ENCODE measurements around the gene NIM1K. TPM values are rescaled to one million over a fixed set of nuclear protein-coding genes. Genes with fewer than 3 reads are reported as not detected.
"Not testable (repeated sequence)": the region's sequence is repeated elsewhere in the genome, so short reads cannot be mapped to it uniquely, and the experiment has no call there.

NIM1K gene
- total and polyA plus RNA-seq, 10 donors, result 0.13 to 1.1 (median 0.39) TPM; not detected in 1

DNA sequence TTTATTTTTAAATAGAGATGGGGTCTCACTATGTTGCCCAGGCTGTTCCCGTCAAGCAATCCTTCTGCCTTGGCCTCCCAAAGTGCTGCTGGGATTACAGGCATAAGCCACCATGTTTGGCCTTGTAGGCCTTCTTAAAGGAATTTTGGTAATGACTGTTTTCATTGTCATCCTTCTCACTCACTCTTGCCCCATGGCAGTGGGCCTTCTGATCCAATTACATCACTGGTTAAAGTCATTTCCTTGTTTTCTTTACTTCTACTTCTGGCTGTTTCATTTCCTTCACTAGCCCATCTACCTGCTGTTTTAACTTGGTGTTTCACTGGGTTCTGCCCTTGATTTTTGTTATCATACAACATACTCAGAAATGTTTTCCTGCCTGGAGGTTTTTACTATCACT is 20.1 kb upstream of the NIM1K start:
- TF ChIP-seq POLR2A (IDR thresholded peaks at IDR 0.05), result no peak
- no peak overlapping the region for H3K27ac ChIP-seq
- no peaks in the 10 kb centered on the region for H3K4me1 ChIP-seq
- H3K27me3 ChIP-seq (replicated peaks in 1 of 7), result no peaks in the 10 kb centered on the region
- intact Hi-C loops (cut with DNase I; ENCODE audit: low total_unique reads), result no loop called here
- no peaks in the 10 kb centered on the region for H3K9me3 ChIP-seq
- no peak overlapping the region for H3K4me3 ChIP-seq
- WGBS, 5 donors, result 92 to 100% (median 100%) methylated on average over 1 of the region's 1 CpG
- H3K36me3 ChIP-seq, result peaks cover 0 to 94% (median 25%) of the 10 kb centered on the region in 6 donors
- no peak for DNase-seq

GRCh38 chr5:43172779-43173178 is 19.2 kb upstream of the NIM1K start:
- Histone ChIP-seq H3K27ac (no peak overlapping the region), H3K4me1 (no peaks in the 10 kb centered on the region), H3K27me3 (replicated peaks in 1 of 7) (no peaks in the 10 kb centered on the region), H3K9me3 (no peaks in the 10 kb centered on the region), H3K4me3 (no peak overlapping the region), H3K36me3 (peaks cover 0 to 93% (median 21%) of the 10 kb centered on the region in 6 donors)
- intact Hi-C loops (cut with DNase I; ENCODE audit: low total_unique reads), result no loop called here
- TF ChIP-seq POLR2A (IDR thresholded peaks at IDR 0.05), result no peak
- TF ChIP-seq CTCF (IDR thresholded peaks at IDR 0.05 in 8 of 11, conservative IDR thresholded peaks at IDR 0.05 in 3 of 11), result no peak
- no peak for TF ChIP-seq POLR2AphosphoS5 (IDR thresholded peaks at IDR 0.05)
- WGBS, 5 donors, result 95 to 99% (median 97%) methylated on average over 2 of the region's 2 CpGs
- no peak for DNase-seq

GRCh38 chr5:43174586-43174985 is 17.4 kb upstream of the NIM1K start:
- WGBS, 5 donors, result 95 to 97% (median 96%) methylated on average over 7 of the region's 7 CpGs
- no peak for TF ChIP-seq CTCF (IDR thresholded peaks at IDR 0.05 in 8 of 11, conservative IDR thresholded peaks at IDR 0.05 in 3 of 11)
- no peak for TF ChIP-seq POLR2AphosphoS5 (IDR thresholded peaks at IDR 0.05)
- TF ChIP-seq POLR2A (IDR thresholded peaks at IDR 0.05), result no peak

DNA sequence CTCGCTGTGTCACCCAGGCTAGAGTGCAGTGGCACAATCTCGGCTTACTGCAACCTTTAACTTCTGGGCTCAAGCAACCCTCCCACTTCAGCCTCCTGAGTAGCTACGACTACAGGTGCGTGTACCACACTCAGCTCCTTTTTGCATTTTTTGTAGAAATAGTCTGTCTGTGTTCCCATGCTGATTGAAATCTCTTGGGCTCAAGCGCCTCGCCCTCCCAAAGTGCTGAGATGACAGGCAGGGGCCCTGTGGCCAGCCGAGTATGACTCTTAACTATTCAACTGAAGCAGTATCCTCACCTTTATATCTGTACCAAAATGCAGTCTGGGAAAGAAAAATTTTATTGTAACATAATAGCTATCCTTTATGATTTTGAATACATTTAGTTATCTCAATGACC is 12.2 kb upstream of the NIM1K start:
- Histone ChIP-seq H3K4me3 (no peak overlapping the region), H3K27ac (no peak overlapping the region), H3K4me1 (no peaks in the 10 kb centered on the region), H3K36me3 (peaks cover 0 to 56% (median 5%) of the 10 kb centered on the region in 6 donors), H3K9me3 (no peaks in the 10 kb centered on the region), H3K27me3 (replicated peaks in 1 of 7) (no peaks in the 10 kb centered on the region)
- intact Hi-C loops (cut with DNase I; ENCODE audit: low total_unique reads), result no loop called here
- 88 to 95% (median 92%) methylated on average over 7 of the region's 7 CpGs for WGBS, 5 donors
- no peak for DNase-seq
- TF ChIP-seq CTCF (IDR thresholded peaks at IDR 0.05 in 8 of 11, conservative IDR thresholded peaks at IDR 0.05 in 3 of 11) (no peak), POLR2AphosphoS5 (IDR thresholded peaks at IDR 0.05) (no peak)

More at GRCh38 chr5:43174586-43174985, 17.4 kb upstream of the NIM1K start:
- no peak overlapping the region for H3K27ac ChIP-seq
- no peaks in the 10 kb centered on the region for H3K9me3 ChIP-seq
- no peaks in the 10 kb centered on the region for H3K4me1 ChIP-seq
- no peak for DNase-seq
- intact Hi-C loops (cut with DNase I; ENCODE audit: low total_unique reads), result no loop called here
- peaks cover 0 to 78% (median 21%) of the 10 kb centered on the region in 6 donors for H3K36me3 ChIP-seq
- H3K4me3 ChIP-seq, result no peak overlapping the region
- no peaks in the 10 kb centered on the region for H3K27me3 ChIP-seq (replicated peaks in 1 of 7)

GRCh38 chr5:43182421-43182820 is 9.6 kb upstream of the NIM1K start:
- intact Hi-C loops (cut with DNase I; ENCODE audit: low total_unique reads), result no loop called here
- 97 to 99% (median 98%) methylated on average over 10 of the region's 10 CpGs for WGBS, 5 donors
- TF ChIP-seq POLR2A (IDR thresholded peaks at IDR 0.05) (no peak), POLR2AphosphoS5 (IDR thresholded peaks at IDR 0.05) (no peak), CTCF (IDR thresholded peaks at IDR 0.05 in 8 of 11, conservative IDR thresholded peaks at IDR 0.05 in 3 of 11) (no peak)
- H3K27ac ChIP-seq, result no peak overlapping the region
- peaks cover 0 to 33% (median 3%) of the 10 kb centered on the region in 6 donors for H3K36me3 ChIP-seq
- H3K4me3 ChIP-seq, result no peak overlapping the region
- DNase-seq, result no peak
- H3K4me1 ChIP-seq, result no peaks in the 10 kb centered on the region
- H3K9me3 ChIP-seq, result no peaks in the 10 kb centered on the region
- no peaks in the 10 kb centered on the region for H3K27me3 ChIP-seq (replicated peaks in 1 of 7)

GRCh38 chr5:43183101-43183500 is 8.9 kb upstream of the NIM1K start:
- H3K4me1 ChIP-seq; DNase-seq; H3K27ac ChIP-seq; H3K4me3 ChIP-seq; H3K9me3 ChIP-seq; H3K27me3 ChIP-seq (replicated peaks in 1 of 7); intact Hi-C loops (cut with DNase I; ENCODE audit: low total_unique reads): not testable (repeated sequence)
- peaks cover 0 to 26% (median 3%) of the 10 kb centered on the region in 6 donors for H3K36me3 ChIP-seq
- 94 to 98% (median 98%) methylated on average over 11 of the region's 11 CpGs for WGBS, 5 donors
